A549 (cell line): Measurements from ENCODE around the gene CD9.

Source experiments
- BHLHE40 ChIP-seq: IDR thresholded peaks from 2 replicates; pipeline ENCODE4 v1.6.1; 2012; ENCODE audit warnings: low read depth, low read length, inconsistent platforms
- CHD4 ChIP-seq: fragments of 200-600 bp; sonication (generic); IDR thresholded peaks from 2 replicates; pipeline ENCODE4 v1.6.1; 2016; ENCODE audit warnings: antibody characterized with exemption, mild to moderate bottlenecking, borderline replicate concordance
- CTCF ChIP-seq: fragments of >200 bp; sonication (Bioruptor Twin); formaldehyde crosslinking; IDR thresholded peaks from 3 replicates; pipeline ENCODE4 v1.5.1; 2016
- EP300 ChIP-seq, 2 experiments: fragments of >200 bp; sonication (Bioruptor Twin); formaldehyde crosslinking; IDR thresholded peaks; 2 replicates in 1 of 2; 3 replicates in 1 of 2; pipeline ENCODE4 v1.6.1; 2016 to 2017
- ESRRA ChIP-seq: fragments of 150-350 bp; IDR thresholded peaks from 2 replicates; pipeline ENCODE4 v1.6.1; 2014; ENCODE audit warnings: mild to moderate bottlenecking, low read length, borderline replicate concordance
- MAFK ChIP-seq: fragments of 450-650 bp; IDR thresholded peaks from 2 replicates; pipeline ENCODE4 v1.6.1; 2014; ENCODE audit not compliant: partially characterized antibody
- MAZ ChIP-seq: fragments of 150-350 bp; IDR thresholded peaks from 2 replicates; pipeline ENCODE4 v1.6.1; 2014; ENCODE audit warnings: antibody characterized with exemption, low read depth, low read length, borderline replicate concordance
- PHF8 ChIP-seq: fragments of 200-600 bp; sonication (generic); IDR thresholded peaks from 2 replicates; pipeline ENCODE4 v1.6.1; 2016; ENCODE audit warnings: low read depth, mild to moderate bottlenecking, antibody characterized with exemption, moderate library complexity, borderline replicate concordance
- USF2 ChIP-seq: fragments of 450-650 bp; IDR thresholded peaks from 2 replicates; pipeline ENCODE4 v1.6.1; 2014; ENCODE audit warnings: antibody characterized with exemption
- ZFP36 ChIP-seq: fragments of 450-650 bp; IDR thresholded peaks from 2 replicates; pipeline ENCODE4 v1.6.1; 2014; ENCODE audit warnings: borderline replicate concordance; ENCODE audit not compliant: partially characterized antibody

GRCh38 chr12:6181166-6181565 is 19.0 kb upstream of the CD9 start:
- TF ChIP-seq USF2 (no peak), MAZ (no peak), MAFK (no peak), EP300 (IDR thresholded peaks at IDR 0.05) (no peak), BHLHE40 (no peak), ESRRA (no peak), CTCF (no peak), ZFP36 (no peak), PHF8 (no peak), CHD4 (no peak)
